Left ventricle myocardium inferior (tissue), 1 donor: Measurements from ENCODE around the gene KLHL20. TPM values are rescaled to one million over a fixed set of nuclear protein-coding genes. Genes with fewer than 3 reads are reported as not detected.

Source experiments
- DNase-seq: peaks from one replicate; pipeline ENCODE4 v3.0.0-alpha.2; 2020
- H3K27ac ChIP-seq: fragments of 200-600 bp; replicated peaks from 2 replicates; pipeline ENCODE4 v1.8.0; 2021
- H3K27me3 ChIP-seq: fragments of 200-600 bp; 2 replicates; pipeline ENCODE4 v1.8.0; 2021; ENCODE audit warnings: low read depth
- H3K36me3 ChIP-seq: fragments of 200-600 bp; 2 replicates; pipeline ENCODE4 v1.8.0; 2021
- H3K4me1 ChIP-seq: fragments of 200-600 bp; 2 replicates; pipeline ENCODE4 v1.8.0; 2021
- H3K4me3 ChIP-seq: fragments of 200-600 bp; 2 replicates; pipeline ENCODE4 v1.8.0; 2021; ENCODE audit warnings: mild to moderate bottlenecking, moderate library complexity
- H3K9me3 ChIP-seq: fragments of 200-600 bp; replicated peaks from 2 replicates; pipeline ENCODE4 v1.8.0; 2021
- intact Hi-C: fragments of 100-400 bp; cut with micrococcal nuclease; formaldehyde crosslinking; loops from one replicate; pipeline ENCODE4 v1.11.0; 2022
- total RNA-seq: library from RNA; stranded (reverse); fragmentation: NEBNext Ultra II Directional; extraction: Animal tissue kit (Norgen Biotek cat#: 25700); gene quantifications from one replicate; pipeline ENCODE4 v1.2.1, GENCODE V29; 2021
- TF ChIP-seq, protein P1 (sequence below): fragments of 200-600 bp; IDR thresholded peaks from 2 replicates; pipeline ENCODE4 v1.8.0; 2021; ENCODE audit warnings: antibody characterized with exemption, mild to moderate bottlenecking, borderline replicate concordance
- donor health status: DM: no; HTN: yes; CAD: no; lungs with severe emphysema.

KLHL20 gene
- total RNA-seq, 1 donor from 2014 or later, result 16.2 TPM

DNA sequence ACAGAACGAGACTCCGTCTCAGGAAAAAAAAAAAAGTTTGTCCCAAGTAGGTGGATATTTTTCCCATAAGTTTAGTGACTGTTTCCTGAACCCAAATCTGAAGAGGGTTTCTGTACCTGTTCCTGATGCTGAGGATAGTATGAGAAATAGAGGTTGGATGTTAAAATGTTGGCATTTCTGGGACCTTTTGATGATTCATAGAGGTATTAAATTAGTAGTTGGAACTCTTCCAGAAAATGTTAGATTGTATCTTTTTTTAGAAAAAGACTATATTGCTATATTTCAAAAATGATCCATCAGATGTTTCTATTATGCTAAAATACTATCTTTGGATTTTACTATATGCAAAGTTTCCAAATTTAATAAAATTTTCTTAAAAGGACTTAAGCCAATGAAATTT, 112.8 kb downstream of the KLHL20 start:
- H3K27me3 ChIP-seq, result no peaks in the 10 kb centered on the region
- TF ChIP-seq, protein P1, sequence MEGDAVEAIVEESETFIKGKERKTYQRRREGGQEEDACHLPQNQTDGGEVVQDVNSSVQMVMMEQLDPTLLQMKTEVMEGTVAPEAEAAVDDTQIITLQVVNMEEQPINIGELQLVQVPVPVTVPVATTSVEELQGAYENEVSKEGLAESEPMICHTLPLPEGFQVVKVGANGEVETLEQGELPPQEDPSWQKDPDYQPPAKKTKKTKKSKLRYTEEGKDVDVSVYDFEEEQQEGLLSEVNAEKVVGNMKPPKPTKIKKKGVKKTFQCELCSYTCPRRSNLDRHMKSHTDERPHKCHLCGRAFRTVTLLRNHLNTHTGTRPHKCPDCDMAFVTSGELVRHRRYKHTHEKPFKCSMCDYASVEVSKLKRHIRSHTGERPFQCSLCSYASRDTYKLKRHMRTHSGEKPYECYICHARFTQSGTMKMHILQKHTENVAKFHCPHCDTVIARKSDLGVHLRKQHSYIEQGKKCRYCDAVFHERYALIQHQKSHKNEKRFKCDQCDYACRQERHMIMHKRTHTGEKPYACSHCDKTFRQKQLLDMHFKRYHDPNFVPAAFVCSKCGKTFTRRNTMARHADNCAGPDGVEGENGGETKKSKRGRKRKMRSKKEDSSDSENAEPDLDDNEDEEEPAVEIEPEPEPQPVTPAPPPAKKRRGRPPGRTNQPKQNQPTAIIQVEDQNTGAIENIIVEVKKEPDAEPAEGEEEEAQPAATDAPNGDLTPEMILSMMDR, result no peak
- H3K4me3 ChIP-seq, result no peak overlapping the region
- peaks cover 30% of the 10 kb centered on the region for H3K4me1 ChIP-seq
- H3K27ac ChIP-seq, result no peak overlapping the region
- intact Hi-C loops, result loop anchor here (10.0 kb wide), 1 partner anchor 1083 kb away; no protein-coding TSS in a partner anchor
- H3K36me3 ChIP-seq, result peaks cover 22% of the 10 kb centered on the region
- no peak for DNase-seq
- no peaks in the 10 kb centered on the region for H3K9me3 ChIP-seq

DNA sequence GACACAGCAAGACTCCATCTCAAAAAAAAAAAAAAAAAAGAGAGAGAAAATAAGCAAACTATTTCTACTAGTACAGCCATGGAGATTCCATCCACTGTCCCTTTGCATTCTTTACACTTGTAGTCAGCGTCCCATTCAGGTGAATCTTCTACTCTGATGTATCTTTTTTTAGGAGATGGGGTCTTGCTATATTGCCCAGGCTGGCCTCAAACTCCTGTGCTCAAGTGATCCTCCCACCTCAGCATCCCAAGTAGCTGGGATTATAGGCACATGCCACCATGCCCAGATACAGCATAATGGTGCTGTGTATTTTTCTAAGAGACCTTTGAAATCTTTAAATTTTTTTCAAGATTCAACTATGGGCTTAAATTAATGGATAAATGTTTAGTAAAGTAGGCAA, 118.0 kb downstream of the KLHL20 start:
- Histone ChIP-seq H3K4me1 (no peaks in the 10 kb centered on the region), H3K4me3 (no peak overlapping the region), H3K9me3 (no peaks in the 10 kb centered on the region), H3K27ac (no peak overlapping the region), H3K27me3 (no peaks in the 10 kb centered on the region), H3K36me3 (peaks cover 73% of the 10 kb centered on the region)
- TF ChIP-seq, protein P1, result no peak
- no peak for DNase-seq
- intact Hi-C loops, result no loop called here

Other genes with a start within 250 kb of the KLHL20 start
- 363 TPM for gene PRDX6, start 237.6 kb upstream of the KLHL20 start, total RNA-seq
- gene SLC9C2, start 111.9 kb upstream of the KLHL20 start, total RNA-seq, result not detected
- gene TEX50, start 79.6 kb upstream of the KLHL20 start, total RNA-seq, result not detected
- 0.25 TPM for gene ANKRD45, start 45.1 kb upstream of the KLHL20 start, total RNA-seq
- gene DARS2, start 109.7 kb downstream of the KLHL20 start, total RNA-seq, result 15.1 TPM
- 4.2 TPM for gene CENPL, start 109.9 kb downstream of the KLHL20 start, total RNA-seq
- gene GAS5, start 153.0 kb downstream of the KLHL20 start, total RNA-seq, result 50.5 TPM
- 7.6 TPM for gene ZBTB37, start 153.4 kb downstream of the KLHL20 start, total RNA-seq
- not detected for gene SERPINC1, start 202.3 kb downstream of the KLHL20 start, total RNA-seq